Spinal cord (tissue), 10 donors: ENCODE data around the gene TIGAR. TPM values are rescaled to one million over a fixed set of nuclear protein-coding genes. Genes with fewer than 3 reads are reported as not detected.
A peak's percentile ranks its signal among the peaks of the same experiment; 100 is the strongest.

Source experiments
- DNase-seq, 6 donors: peaks; one replicate each; pipeline versions ENCODE4 v3.0.0 to v3.0.0-alpha.2; 2013 to 2015; ENCODE audit warnings: low spot score in 6 of 6, low read depth in 4 of 6
- H3K27ac ChIP-seq: one replicate; pipeline ENCODE4 v1.5.1; 2013; ENCODE audit warnings: low read depth, low read length, control low read depth
- H3K27me3 ChIP-seq: one replicate; pipeline ENCODE4 v1.6.1; 2013; ENCODE audit warnings: low read length; ENCODE audit not compliant: control insufficient read depth, insufficient read depth
- H3K36me3 ChIP-seq: one replicate; pipeline ENCODE4 v1.6.1; 2013; ENCODE audit warnings: low read length; ENCODE audit not compliant: control insufficient read depth, insufficient read depth
- H3K4me1 ChIP-seq: one replicate; pipeline ENCODE4 v1.6.1; 2013; ENCODE audit warnings: low read length; ENCODE audit not compliant: control insufficient read depth, insufficient read depth
- H3K4me3 ChIP-seq: one replicate; pipeline ENCODE4 v1.5.1; 2013; ENCODE audit warnings: low read depth, low read length, control low read depth
- H3K9me3 ChIP-seq: one replicate; pipeline ENCODE4 v1.6.1; 2013; ENCODE audit warnings: low read length; ENCODE audit not compliant: control insufficient read depth, insufficient read depth
- WGBS: methylation state at CpG from one replicate; pipeline ENCODE4 v1.1.5; 2013; ENCODE audit warnings: missing lambda C conversion rate; ENCODE audit not compliant: insufficient coverage; 5-methylcytosine and 5-hydroxymethylcytosine counted together
- polyA plus RNA-seq, 2 donors: library from polyadenylated mRNA; unstranded; fragments of 120-200 nt; gene quantifications; one replicate each; pipeline ENCODE4 v1.2.1, GENCODE V29; 2013; ENCODE audit not compliant: insufficient read length in 2 of 2
- total RNA-seq, 2 donors: library from RNA; depleted of rRNA in 1 of 2; stranded (reverse); fragments of 120-200 nt in 1 of 2; fragments of >200 nt in 1 of 2; gene quantifications; one replicate each; pipeline versions ENCODE4 v1.2.3 to v1.2.4, GENCODE V29; 2013 to 2014
- donor health status: healthy.

TIGAR gene
- total and polyA plus RNA-seq, 4 donors: 4.7 to 14.8 (median 13.3) TPM

DNA sequence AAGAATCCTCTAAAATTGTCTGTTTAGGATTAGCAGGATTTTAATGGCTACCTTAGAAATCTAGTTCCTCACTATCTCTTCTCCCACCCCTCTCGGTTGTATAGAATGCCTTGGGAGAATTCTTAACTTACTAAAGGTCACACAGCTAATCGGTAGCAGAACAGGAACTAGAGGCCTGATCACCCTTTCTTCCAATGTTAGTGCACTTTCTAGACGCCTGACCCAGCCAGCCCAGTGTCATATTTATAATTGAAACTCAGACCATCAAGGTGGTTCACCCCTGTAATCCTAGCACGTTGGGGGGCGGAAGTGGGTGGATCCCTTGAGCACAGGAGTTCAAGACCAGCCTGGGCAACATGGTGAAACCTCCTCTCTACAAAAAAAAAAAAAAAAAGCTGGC lies 1.7 kb downstream of the TIGAR start:
- Histone ChIP-seq H3K27ac (no peak overlapping the region), H3K27me3 (no peaks in the 10 kb centered on the region), H3K9me3 (no peaks in the 10 kb centered on the region), H3K4me3 (no peak overlapping the region), H3K36me3 (peaks cover 4% of the 10 kb centered on the region), H3K4me1 (peaks cover 13% of the 10 kb centered on the region)
- no CpG with 5 or more reads among the region's 5 CpGs for whole genome bisulfite sequencing
- DNase-seq: no peak

DNA sequence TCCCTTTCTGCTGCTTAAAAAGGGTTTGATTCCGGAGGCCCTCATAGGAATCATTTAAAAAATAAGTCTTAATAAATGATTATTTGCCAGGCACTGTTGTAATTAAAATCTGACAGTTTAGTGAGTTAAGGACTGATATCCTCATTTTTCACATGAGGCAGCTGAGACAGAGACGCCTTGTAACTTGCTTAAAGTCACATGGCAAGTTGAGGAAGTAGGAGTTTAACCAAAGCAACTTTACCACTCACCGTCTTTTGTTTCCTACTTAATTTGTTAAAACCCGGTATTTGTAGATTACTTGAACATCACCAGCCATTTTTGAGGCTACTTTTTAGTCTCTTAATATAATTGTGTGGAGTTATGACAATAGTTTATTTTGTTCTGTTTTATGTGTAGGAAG lies 2.4 kb downstream of the TIGAR start:
- Histone ChIP-seq H3K9me3 (no peaks in the 10 kb centered on the region), H3K4me3 (no peak overlapping the region), H3K4me1 (peaks cover 13% of the 10 kb centered on the region), H3K27me3 (no peaks in the 10 kb centered on the region), H3K36me3 (peaks cover 4% of the 10 kb centered on the region), H3K27ac (no peak overlapping the region)
- no peak for DNase-seq
- whole genome bisulfite sequencing: no CpG with 5 or more reads among the region's 4 CpGs

DNA sequence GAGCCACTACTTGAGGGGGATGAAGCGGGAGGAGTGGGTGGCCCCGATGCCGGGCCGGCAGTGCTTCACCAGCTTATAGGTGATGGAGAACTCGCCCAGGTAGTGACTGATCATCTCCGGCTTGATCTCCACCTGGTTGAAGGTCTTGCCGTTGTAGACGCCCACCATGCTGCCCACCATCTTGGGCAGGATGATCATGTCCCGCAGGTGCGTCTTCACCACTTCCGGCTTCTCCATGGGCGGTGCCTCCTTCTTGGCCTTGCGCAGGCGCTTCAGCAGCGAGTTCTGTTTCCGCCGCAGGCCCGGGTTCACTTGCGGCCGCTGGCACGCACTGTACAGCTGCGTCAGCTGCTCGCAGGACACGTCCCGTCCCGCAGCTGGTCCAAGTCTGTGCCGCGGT lies 3.4 kb downstream of the TIGAR start:
- H3K9me3 ChIP-seq: no peaks in the 10 kb centered on the region
- no peak overlapping the region for H3K4me3 ChIP-seq
- WGBS: 97% methylated on average over 24 of the region's 28 CpGs
- peaks cover 4% of the 10 kb centered on the region for H3K36me3 ChIP-seq
- no peaks in the 10 kb centered on the region for H3K27me3 ChIP-seq
- H3K4me1 ChIP-seq: peaks cover 13% of the 10 kb centered on the region
- H3K27ac ChIP-seq: no peak overlapping the region
- DNase-seq: no peak

DNA sequence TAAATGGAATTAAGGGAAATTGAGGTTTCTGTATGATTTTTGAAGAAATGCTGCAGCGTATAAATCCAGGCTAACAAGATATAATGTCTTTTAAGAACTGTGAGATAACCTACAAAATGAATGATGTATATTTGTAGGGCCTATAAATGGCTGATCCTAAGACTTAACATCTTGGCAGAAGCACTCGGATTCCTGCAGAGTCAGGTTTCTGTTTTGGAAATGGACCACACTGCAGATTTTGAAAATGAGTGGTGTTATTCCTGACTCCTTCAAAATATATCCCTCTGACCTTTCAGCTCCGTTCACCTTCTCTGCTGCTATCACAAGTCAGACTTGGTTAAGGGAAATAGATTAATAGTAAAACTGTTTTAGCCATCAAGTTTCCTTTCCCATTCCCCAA lies 5.0 kb downstream of the TIGAR start:
- no peaks in the 10 kb centered on the region for H3K9me3 ChIP-seq
- H3K27ac ChIP-seq: no peak overlapping the region
- no peaks in the 10 kb centered on the region for H3K27me3 ChIP-seq
- H3K4me1 ChIP-seq: peaks cover 13% of the 10 kb centered on the region
- H3K4me3 ChIP-seq: no peak overlapping the region
- no CpG with 5 or more reads among the region's 3 CpGs for WGBS
- DNase-seq: no peak
- peaks cover 4% of the 10 kb centered on the region for H3K36me3 ChIP-seq

DNA sequence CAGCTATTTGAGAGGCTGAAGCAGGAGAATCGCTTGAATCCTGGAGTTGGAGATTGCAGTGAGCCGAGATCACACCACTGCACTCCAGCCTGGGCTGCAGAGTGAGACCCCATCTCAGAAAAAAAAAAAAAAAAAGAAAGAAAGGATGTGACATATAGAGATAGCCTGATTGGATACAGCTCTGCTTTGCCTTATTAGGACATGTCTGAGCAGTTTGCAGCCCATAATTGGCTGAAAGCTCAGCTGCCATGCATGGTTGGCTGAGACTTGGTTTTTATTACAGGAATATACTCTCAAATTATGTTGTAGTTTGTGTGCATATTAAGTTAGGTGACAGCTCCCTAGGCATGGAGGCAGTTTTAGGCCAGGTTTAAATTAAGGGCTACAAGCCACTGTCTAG lies 6.3 kb downstream of the TIGAR start:
- Histone ChIP-seq H3K36me3 (peaks cover 4% of the 10 kb centered on the region), H3K27ac (no peak overlapping the region), H3K27me3 (no peaks in the 10 kb centered on the region), H3K4me3 (no peak overlapping the region), H3K9me3 (no peaks in the 10 kb centered on the region), H3K4me1 (peaks cover 4% of the 10 kb centered on the region)
- DNase-seq: no peak
- 93% methylated on average over 2 of the region's 2 CpGs for WGBS

DNA sequence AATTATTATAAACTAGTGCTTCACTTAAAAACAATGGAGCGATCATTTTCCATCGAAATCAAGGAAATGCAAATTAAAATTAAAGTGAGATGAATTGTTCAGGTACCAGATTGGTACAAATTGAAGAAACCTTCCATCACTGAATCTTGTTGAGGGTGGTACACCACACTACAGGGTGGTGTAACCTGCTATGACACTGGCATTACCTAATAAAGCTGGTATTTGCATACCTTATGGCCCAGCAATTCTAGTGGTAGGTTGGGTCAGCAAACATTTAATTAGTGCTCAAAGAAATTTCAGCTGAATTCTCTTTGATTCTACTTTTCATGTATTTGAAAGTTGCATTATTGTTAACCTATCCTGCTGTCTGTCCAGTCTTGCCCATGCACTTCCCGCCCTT lies 9.2 kb downstream of the TIGAR start:
- WGBS: no CpG with 5 or more reads among the region's 3 CpGs
- Histone ChIP-seq H3K4me1 (no peaks in the 10 kb centered on the region), H3K27ac (no peak overlapping the region), H3K36me3 (peaks cover 2% of the 10 kb centered on the region), H3K27me3 (no peaks in the 10 kb centered on the region), H3K9me3 (no peaks in the 10 kb centered on the region), H3K4me3 (no peak overlapping the region)
- no peak for DNase-seq

DNA sequence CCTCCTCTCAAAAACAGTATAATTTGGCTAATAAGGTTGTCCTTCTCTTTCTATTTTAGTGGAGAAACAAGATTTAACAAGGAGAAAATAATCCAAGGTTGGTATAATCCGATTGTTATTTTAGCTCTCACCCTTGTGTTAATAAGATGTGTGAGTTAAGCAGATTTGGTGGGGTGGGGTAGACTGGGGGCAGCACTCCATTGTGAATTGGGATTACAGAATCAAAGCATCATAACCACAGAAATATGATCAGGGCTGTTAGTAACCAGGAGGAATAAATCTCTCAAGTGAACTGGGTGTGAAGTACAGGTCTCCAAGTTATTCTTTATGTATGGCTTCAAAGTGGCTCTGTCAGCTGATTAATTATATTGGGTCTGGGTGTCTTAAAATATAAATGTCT lies 10.2 kb downstream of the TIGAR start:
- WGBS: no CpG with 5 or more reads among the region's 1 CpG
- Histone ChIP-seq H3K27me3 (no peaks in the 10 kb centered on the region), H3K4me1 (no peaks in the 10 kb centered on the region), H3K27ac (no peak overlapping the region), H3K9me3 (no peaks in the 10 kb centered on the region), H3K4me3 (no peak overlapping the region), H3K36me3 (peaks cover 5% of the 10 kb centered on the region)
- DNase-seq: no peak

DNA sequence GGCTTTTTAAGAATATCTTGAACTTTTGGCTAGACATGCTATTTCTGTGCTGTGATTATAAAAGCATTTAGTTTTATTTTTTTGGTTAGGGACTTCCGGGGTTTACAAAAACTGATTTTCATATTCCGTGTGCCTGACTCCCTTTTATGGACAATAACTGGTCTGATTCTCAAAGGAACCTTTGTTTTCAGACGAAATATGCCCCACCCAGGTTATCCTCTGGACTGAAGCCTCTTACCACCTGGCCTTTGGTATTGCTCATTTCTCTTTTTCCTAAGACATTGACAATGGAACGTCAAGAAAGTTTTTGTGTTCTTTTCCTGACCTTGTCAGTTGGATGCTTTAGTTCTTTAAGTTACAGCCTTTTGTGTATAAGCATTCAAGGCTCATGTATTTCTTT lies 10.8 kb downstream of the TIGAR start:
- Histone ChIP-seq H3K4me1 (no peaks in the 10 kb centered on the region), H3K27me3 (no peaks in the 10 kb centered on the region), H3K9me3 (no peaks in the 10 kb centered on the region), H3K4me3 (no peak overlapping the region), H3K36me3 (peaks cover 6% of the 10 kb centered on the region), H3K27ac (no peak overlapping the region)
- no peak for DNase-seq
- 38% methylated on average over 3 of the region's 4 CpGs for WGBS

DNA sequence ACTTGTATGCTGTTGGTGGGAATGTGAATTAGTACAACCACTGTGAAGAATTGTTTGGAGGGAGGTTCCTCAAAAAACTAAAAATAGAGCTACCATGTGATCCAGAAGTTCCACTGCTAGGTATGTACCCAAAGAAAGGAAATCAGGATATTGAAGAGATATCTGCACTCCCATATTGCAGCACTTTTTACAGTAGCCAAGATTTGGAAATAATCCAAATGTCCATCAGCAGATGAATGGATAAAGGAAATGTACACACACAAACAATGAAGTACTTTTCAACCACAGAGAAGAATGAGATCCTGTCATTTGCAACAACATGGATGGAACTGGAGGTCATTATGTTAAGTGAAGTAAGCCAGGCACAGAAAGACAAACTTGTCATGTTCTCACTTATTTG lies 25.9 kb downstream of the TIGAR start:
- Histone ChIP-seq H3K27ac (no peak overlapping the region), H3K27me3 (no peaks in the 10 kb centered on the region), H3K36me3 (peaks cover 5% of the 10 kb centered on the region), H3K9me3 (no peaks in the 10 kb centered on the region), H3K4me1 (no peaks in the 10 kb centered on the region), H3K4me3 (no peak overlapping the region)
- DNase-seq: no peak

DNA sequence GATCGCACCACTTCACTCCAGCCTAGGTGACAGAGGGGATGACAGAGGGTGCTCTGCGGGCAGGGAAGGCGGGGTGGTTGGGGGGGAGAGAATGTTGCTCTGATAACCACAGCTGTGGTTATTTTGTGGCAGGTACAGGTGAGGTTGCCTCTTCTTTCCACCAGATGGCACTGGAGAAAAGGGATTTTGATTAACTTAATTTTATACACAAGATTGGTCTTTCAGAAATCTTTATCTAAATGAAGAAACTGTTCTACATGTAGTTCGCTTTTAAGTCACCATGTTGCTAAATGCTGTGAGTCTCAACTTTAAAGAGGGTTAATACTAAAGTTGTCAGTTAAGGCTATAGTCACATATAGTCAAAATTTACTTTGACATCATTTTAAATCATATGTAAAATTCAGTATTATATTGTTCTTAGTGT lies 32.8 kb downstream of the TIGAR start:
- WGBS: 100% methylated on average over 1 of the region's 4 CpGs
- no peak overlapping the region for H3K27ac ChIP-seq
- peak in 3 of 6 donors; percentile 14 to 74 (median 44) for DNase-seq

More for the DNA sequence above, 32.8 kb downstream of the TIGAR start:
- no peaks in the 10 kb centered on the region for H3K4me1 ChIP-seq
- no peak overlapping the region for H3K4me3 ChIP-seq
- H3K27me3 ChIP-seq: no peaks in the 10 kb centered on the region
- H3K9me3 ChIP-seq: no peaks in the 10 kb centered on the region
- H3K36me3 ChIP-seq: peaks cover 9% of the 10 kb centered on the region
